BLaER1 (cell line): Measurements from ENCODE around the gene ABHD12.

ENCODE experiments used
- H3K27ac ChIP-seq: shearing (Covaris generic); formaldehyde crosslinking; 2 replicates; pipeline ENCODE4 v1.8.1; 2022
- H3K27me3 ChIP-seq: shearing (Covaris generic); formaldehyde crosslinking; 2 replicates; pipeline ENCODE4 v1.8.1; 2022
- H3K36me3 ChIP-seq: shearing (Covaris generic); formaldehyde crosslinking; 2 replicates; pipeline ENCODE4 v1.8.1; 2022
- H3K4me1 ChIP-seq: shearing (Covaris generic); formaldehyde crosslinking; 2 replicates; pipeline ENCODE4 v1.8.1; 2022
- H3K4me2 ChIP-seq: shearing (Covaris generic); formaldehyde crosslinking; 2 replicates; pipeline ENCODE4 v1.8.1; 2022
- H3K4me3 ChIP-seq: shearing (Covaris generic); formaldehyde crosslinking; 2 replicates; pipeline ENCODE4 v1.8.1; 2022
- H3K9ac ChIP-seq: shearing (Covaris generic); formaldehyde crosslinking; 2 replicates; pipeline ENCODE4 v1.8.1; 2022
- H3K9me3 ChIP-seq: shearing (Covaris generic); formaldehyde crosslinking; 2 replicates; pipeline ENCODE4 v1.8.1; 2022
- H4K20me1 ChIP-seq: shearing (Covaris generic); formaldehyde crosslinking; 2 replicates; pipeline ENCODE4 v1.8.1; 2022
- Cebpa-rat ChIP-seq: shearing (Covaris generic); IDR thresholded peaks from 2 replicates; pipeline ENCODE4 v1.8.1; 2022

The ABHD12 gene

DNA sequence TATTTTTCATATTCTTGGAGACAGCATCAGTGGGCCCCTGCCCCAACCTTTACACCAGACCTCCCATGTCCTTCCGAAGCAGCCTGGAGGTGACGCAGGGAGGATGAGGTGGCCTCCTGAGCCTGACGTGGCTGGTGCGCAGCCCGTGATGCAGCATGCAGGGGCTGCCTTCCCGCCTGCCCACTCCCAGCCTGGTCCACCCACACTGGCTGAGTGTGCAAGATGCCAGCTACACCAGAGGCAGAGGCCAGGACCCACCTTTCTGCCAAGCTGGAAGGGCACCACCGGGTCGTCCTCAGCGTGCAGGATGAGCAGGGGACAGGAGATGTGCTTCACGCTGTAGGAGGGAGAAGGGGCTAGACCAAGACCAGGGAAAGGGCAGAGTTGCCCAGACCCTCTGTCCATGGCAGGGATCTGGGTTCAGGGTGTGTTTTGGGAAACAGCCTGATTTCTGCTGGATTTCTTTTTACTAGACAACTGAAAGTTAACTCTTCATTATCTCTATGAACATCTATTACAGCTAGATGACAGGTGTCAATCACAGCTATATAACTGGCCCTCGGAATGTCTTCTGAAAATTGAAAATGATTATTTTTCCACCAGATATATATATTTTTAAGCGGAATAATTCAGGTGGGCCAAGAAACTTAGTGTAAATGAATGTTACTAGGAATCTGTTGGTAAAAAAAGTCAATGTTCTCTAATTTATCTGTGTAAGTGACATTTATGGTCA, 87.2 kb downstream of the ABHD12 start:
- H3K4me1 ChIP-seq: peaks cover 10% of the 10 kb centered on the region
- H4K20me1 ChIP-seq: no peaks in the 10 kb centered on the region; the same call in 1 of the 2 replicates
- H3K9ac ChIP-seq: no peak overlapping the region
- no peak overlapping the region for H3K4me2 ChIP-seq
- no peaks in the 10 kb centered on the region for H3K27me3 ChIP-seq
- H3K9me3 ChIP-seq: no peaks in the 10 kb centered on the region
- TF ChIP-seq Cebpa-rat: no peak
- peaks cover 89% of the 10 kb centered on the region for H3K36me3 ChIP-seq
- H3K4me3 ChIP-seq: no peak overlapping the region
- no peak overlapping the region for H3K27ac ChIP-seq

DNA sequence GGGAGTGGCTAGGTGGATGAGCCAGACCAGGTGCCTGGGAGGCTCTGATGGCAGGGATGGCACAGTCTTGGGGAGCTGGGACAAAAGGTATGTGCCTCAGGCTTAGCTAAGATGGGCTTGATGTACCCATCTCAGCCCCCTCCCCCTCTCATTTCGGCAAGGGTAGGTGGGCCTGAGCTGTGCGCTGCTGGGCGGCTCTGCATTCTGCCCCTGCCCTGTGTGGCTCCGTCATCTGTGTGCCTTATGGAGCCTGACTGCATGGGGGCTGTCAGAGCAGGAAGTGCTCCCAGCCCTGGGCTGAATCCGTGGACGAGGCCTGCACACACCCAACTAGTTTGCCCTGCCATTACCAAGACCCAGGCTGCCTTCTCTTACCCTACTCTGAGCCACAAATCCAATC, 88.0 kb downstream of the ABHD12 start:
- no peak for TF ChIP-seq Cebpa-rat
- H3K27ac ChIP-seq: no peak overlapping the region
- H4K20me1 ChIP-seq: no peaks in the 10 kb centered on the region; the same call in none of the 2 replicates
- H3K9me3 ChIP-seq: no peaks in the 10 kb centered on the region
- H3K4me2 ChIP-seq: no peak overlapping the region
- H3K9ac ChIP-seq: no peak overlapping the region
- peaks cover 89% of the 10 kb centered on the region for H3K36me3 ChIP-seq
- no peak overlapping the region for H3K4me3 ChIP-seq
- 0 out of 2 replicates have a peak, but pooled peaks cover 1% of the 10 kb centered on the region for H3K4me1 ChIP-seq
- no peaks in the 10 kb centered on the region for H3K27me3 ChIP-seq

DNA sequence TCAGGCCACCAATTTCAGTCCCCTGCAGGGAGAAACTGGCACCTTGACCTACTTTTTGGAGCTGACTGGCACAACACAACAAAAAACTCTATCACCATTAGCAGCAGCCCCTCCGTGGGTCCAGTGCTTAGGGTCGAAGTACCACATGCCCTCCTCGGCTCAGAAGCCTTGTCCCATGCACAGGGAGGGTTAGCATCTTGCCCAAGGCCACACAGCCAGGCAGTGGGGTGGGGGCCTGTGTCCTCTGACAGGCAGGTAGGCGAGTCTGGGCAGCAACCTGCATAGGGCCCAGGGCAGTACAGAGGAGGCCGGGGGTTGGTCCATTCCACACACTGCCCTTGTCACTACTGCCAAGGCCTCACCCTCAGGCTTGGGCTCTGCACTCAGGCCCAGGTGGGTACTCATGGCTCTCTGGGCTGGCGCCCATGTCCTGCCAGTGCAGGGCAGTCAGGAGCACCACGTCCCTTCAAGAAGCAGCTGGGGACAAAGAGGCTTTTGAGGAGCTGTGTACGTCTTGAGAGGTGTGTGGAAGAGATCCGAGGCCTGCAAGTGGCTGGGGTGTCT, 89.2 kb downstream of the ABHD12 start:
- no peaks in the 10 kb centered on the region for H3K4me1 ChIP-seq
- H3K4me2 ChIP-seq: no peak overlapping the region
- no peak for TF ChIP-seq Cebpa-rat
- no peak overlapping the region for H3K27ac ChIP-seq
- no peaks in the 10 kb centered on the region for H3K9me3 ChIP-seq
- H3K27me3 ChIP-seq: no peaks in the 10 kb centered on the region
- no peak overlapping the region for H3K9ac ChIP-seq
- H4K20me1 ChIP-seq: peaks cover 5% of the 10 kb centered on the region
- no peak overlapping the region for H3K4me3 ChIP-seq
- peaks cover 89% of the 10 kb centered on the region for H3K36me3 ChIP-seq

DNA sequence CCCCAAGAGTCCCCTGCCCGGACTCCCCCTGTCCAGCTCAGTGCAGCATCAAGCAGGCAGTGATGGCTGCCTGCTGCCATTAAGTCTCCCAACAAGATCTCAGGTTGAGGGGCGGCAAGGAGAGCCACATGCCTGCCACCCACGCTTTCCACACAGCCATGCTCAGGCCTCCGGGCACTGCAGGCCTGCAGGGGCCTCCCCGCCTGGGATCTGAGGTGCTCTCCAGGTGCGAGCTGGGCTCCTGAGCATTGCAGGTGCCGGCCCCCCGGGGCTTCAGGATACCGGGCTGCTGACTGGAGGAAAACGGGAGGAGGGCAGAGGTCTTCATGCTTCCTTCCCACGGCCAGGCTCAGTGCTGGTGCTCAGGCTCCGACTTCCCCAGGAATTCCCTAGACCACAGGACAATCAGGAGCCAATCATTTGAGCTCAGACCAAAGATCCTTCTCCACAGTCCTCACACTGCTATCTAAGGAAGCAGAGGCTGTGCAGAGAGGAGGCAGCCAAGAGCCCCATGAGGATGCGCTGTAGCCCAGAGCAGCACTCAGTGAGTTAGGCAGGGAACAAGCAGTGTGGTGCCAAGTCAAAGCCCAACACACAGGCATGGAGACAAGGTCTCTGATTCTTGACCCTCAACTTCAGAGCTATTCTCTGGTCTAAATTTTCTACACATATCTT, 90.0 kb downstream of the ABHD12 start:
- Histone ChIP-seq H3K27me3 (no peaks in the 10 kb centered on the region), H3K9me3 (no peaks in the 10 kb centered on the region), H3K4me2 (no peak overlapping the region), H4K20me1 (peaks cover 8% of the 10 kb centered on the region), H3K36me3 (peaks cover 94% of the 10 kb centered on the region), H3K9ac (no peak overlapping the region), H3K27ac (no peak overlapping the region), H3K4me1 (no peaks in the 10 kb centered on the region), H3K4me3 (no peak overlapping the region)
- TF ChIP-seq Cebpa-rat: no peak

DNA sequence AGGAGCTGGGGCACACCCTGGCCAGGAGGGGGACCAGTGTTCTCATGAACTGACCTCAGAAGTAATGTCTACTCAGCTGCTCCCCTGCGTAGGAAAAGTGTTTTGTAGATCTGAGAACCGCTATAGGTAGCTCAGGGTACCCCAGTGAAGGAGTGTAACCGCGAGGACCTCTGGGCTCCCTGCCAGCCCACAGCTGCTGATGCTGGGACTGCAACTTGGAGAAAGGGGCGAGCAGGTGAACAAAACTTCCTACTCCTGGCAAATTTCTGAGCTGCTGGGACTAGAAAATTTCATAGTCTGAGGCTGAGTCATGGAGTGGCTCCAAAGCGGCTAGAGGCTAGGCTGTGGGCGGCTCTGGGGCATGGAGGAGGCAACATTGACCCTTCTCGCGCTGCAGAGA, 90.8 kb downstream of the ABHD12 start:
- H3K9me3 ChIP-seq: no peaks in the 10 kb centered on the region
- H3K27ac ChIP-seq: no peak overlapping the region
- H3K36me3 ChIP-seq: peaks cover 97% of the 10 kb centered on the region
- no peak overlapping the region for H3K4me3 ChIP-seq
- H3K4me2 ChIP-seq: no peak overlapping the region
- H4K20me1 ChIP-seq: peaks cover 16% of the 10 kb centered on the region
- H3K9ac ChIP-seq: no peak overlapping the region
- H3K27me3 ChIP-seq: no peaks in the 10 kb centered on the region
- no peak for TF ChIP-seq Cebpa-rat
- 0 out of 2 replicates have a peak, but pooled peaks cover 2% of the 10 kb centered on the region for H3K4me1 ChIP-seq

DNA sequence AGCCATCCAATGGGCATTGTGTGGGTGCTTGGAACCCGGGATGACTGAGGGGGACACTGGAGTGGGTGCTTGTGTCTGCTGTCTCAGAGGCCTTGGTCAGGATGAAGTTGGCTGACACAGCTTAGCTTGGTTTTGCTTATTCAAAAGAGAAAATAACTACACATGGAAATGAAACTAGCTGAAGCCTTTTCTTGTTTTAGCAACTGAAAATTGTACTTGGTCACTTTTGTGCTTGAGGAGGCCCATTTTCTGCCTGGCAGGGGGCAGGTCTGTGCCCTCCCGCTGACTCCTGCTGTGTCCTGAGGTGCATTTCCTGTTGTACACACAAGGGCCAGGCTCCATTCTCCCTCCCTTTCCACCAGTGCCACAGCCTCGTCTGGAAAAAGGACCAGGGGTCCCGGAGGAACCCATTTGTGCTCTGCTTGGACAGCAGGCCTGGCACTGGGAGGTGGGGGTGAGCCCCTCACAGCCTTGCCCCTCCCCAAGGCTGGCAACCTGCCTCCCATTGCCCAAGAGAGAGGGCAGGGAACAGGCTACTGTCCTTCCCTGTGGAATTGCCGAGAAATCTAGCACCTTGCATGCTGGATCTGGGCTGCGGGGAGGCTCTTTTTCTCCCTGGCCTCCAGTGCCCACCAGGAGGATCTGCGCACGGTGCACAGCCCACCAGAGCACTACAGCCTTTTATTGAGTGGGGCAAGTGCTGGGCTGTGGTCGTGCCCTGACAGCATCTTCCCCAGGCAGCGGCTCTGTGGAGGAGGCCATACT, 93.3 kb downstream of the ABHD12 start:
- H3K4me3 ChIP-seq: no peak overlapping the region
- H4K20me1 ChIP-seq: peaks cover 18% of the 10 kb centered on the region
- H3K36me3 ChIP-seq: peaks cover 88% of the 10 kb centered on the region
- no peak for TF ChIP-seq Cebpa-rat
- H3K9ac ChIP-seq: 0 out of 2 replicates have a peak overlapping the region, but pooled peaks have one; percentile 6
- H3K9me3 ChIP-seq: no peaks in the 10 kb centered on the region
- H3K4me1 ChIP-seq: 0 out of 2 replicates have a peak, but pooled peaks cover 7% of the 10 kb centered on the region
- no peak overlapping the region for H3K4me2 ChIP-seq
- no peaks in the 10 kb centered on the region for H3K27me3 ChIP-seq
- H3K27ac ChIP-seq: 0 out of 2 replicates have a peak overlapping the region, but pooled peaks have one; percentile 30

DNA sequence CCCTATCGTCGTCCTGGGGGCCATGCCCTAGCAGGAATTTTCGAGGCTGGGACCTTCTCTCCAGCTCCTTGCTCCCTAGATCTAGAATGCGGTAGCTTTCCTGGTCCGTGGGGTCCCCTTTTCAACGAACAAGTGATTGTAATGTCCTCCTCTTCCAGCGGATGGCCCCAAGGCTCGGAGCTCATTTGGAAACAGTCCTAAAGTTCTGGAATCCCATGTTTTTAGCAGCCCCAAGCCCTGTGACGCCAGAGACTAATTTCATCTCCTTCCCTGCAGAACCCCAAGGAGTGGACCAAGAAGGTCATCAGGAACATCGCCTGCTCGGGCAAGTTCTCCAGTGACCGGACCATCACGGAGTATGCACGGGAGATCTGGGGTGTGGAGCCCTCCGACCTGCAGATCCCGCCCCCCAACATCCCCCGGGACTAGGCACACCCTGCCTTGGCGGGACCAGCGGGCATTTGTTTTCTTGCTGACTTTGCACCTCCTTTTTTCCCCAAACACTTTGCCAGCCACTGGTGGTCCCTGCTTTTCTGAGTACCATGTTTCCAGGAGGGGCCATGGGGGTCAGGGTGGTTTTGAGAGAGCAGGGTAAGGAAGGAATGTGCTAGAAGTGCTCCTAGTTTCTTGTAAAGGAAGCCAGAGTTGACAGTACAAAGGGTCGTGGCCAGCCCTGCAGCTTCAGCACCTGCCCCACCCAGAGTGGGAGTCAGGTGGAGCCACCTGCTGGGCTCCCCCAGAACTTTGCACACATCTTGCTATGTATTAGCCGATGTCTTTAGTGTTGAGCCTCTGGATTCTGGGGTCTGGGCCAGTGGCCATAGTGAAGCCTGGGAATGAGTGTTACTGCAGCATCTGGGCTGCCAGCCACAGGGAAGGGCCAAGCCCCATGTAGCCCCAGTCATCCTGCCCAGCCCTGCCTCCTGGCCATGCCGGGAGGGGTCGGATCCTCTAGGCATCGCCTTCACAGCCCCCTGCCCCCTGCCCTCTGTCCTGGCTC, 94.2 kb downstream of the ABHD12 start:
- H3K4me3 ChIP-seq: no peak overlapping the region
- peak overlapping the region; percentile 26; the same call in 1 of the 2 replicates for H3K27ac ChIP-seq
- no peak for TF ChIP-seq Cebpa-rat
- H3K9ac ChIP-seq: 0 out of 2 replicates have a peak overlapping the region, but pooled peaks have one; percentile 6
- H3K36me3 ChIP-seq: peaks cover 88% of the 10 kb centered on the region
- H3K4me1 ChIP-seq: 0 out of 2 replicates have a peak, but pooled peaks cover 7% of the 10 kb centered on the region
- no peaks in the 10 kb centered on the region for H3K9me3 ChIP-seq
- H3K4me2 ChIP-seq: no peak overlapping the region
- H3K27me3 ChIP-seq: no peaks in the 10 kb centered on the region
- H4K20me1 ChIP-seq: peaks cover 18% of the 10 kb centered on the region

DNA sequence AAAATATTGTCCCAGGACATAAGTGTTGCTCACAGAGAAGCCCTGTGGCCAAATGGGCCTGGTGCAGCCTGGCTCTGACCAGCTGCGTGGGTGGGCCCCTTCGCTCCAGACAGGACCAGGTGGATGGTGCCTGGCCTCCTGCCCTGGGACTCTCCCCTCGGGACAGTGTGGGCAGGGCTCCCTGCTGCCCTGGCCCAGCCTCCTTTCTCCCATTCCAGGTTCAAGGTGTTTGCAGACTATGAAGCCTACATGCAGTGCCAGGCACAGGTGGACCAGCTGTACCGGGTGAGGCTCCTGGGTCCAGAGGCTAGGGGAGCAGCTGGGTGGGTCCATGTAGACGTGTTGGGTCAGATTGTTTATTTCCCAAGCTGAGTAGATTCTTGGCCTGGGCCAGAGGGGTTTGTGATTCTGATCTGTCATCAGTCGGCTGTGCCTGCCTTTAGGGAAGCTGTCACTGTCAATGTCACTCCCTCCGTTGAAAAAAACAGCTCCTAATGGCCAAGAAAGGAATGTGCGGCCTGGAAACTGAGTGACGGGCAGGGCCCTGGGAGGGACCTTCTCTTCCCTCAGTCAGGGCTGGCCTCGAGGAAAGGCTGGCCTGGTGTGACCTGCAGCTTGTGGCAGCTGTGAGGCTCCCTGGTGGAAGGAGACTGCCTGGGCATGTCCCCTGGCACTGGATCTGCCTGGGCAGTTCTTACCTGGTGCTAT, 95.1 kb downstream of the ABHD12 start:
- no peak overlapping the region for H3K4me2 ChIP-seq
- 0 out of 2 replicates have a peak, but pooled peaks cover 7% of the 10 kb centered on the region for H3K4me1 ChIP-seq
- no peak for TF ChIP-seq Cebpa-rat
- no peak overlapping the region for H3K4me3 ChIP-seq
- no peak overlapping the region for H3K9ac ChIP-seq
- no peaks in the 10 kb centered on the region for H3K9me3 ChIP-seq
- peaks cover 18% of the 10 kb centered on the region for H4K20me1 ChIP-seq
- H3K27ac ChIP-seq: peak overlapping the region; percentile 26; the same call in 1 of the 2 replicates
- H3K27me3 ChIP-seq: no peaks in the 10 kb centered on the region
- peaks cover 88% of the 10 kb centered on the region for H3K36me3 ChIP-seq
